ENCODE data around the gene FNBP1. TPM values are rescaled to one million over a fixed set of nuclear protein-coding genes. Genes with fewer than 3 reads are reported as not detected.

Gene FNBP1
- total RNA-seq, 2 experiments from 2014 or later: 126 to 128 TPM

- H3K4me1 Mint-ChIP-seq (ENCODE audit: low read depth): peaks cover 77% of the 10 kb centered on the region
- no peaks in the 10 kb centered on the region for H3K9me3 Mint-ChIP-seq
- DNase-seq: peak; percentile 92
- intact Hi-C loops (cut with micrococcal nuclease): loop anchor here (1.0 to 10.0 kb wide), 3 partner anchors 73 to 1382 kb away; no protein-coding TSS in a partner anchor
- peak overlapping the region; percentile 92 for H3K4me3 Mint-ChIP-seq
- CTCF ChIA-PET: interaction anchor here (0.6 to 0.7 kb wide), 3 partner anchors 8 to 105 kb away, joined by 3 to 4 read pairs (median 4); no protein-coding TSS in a partner anchor
- H3K36me3 Mint-ChIP-seq (ENCODE audit: low read depth): peaks cover 43% of the 10 kb centered on the region
- no peaks in the 10 kb centered on the region for H3K27me3 Mint-ChIP-seq (ENCODE audit: low read depth)
- peak overlapping the region; percentile 99 for H3K27ac Mint-ChIP-seq
These were observed 152.9 kb downstream of the FNBP1 start for GRCh38 chr9:129889941-129890717.

DNA sequence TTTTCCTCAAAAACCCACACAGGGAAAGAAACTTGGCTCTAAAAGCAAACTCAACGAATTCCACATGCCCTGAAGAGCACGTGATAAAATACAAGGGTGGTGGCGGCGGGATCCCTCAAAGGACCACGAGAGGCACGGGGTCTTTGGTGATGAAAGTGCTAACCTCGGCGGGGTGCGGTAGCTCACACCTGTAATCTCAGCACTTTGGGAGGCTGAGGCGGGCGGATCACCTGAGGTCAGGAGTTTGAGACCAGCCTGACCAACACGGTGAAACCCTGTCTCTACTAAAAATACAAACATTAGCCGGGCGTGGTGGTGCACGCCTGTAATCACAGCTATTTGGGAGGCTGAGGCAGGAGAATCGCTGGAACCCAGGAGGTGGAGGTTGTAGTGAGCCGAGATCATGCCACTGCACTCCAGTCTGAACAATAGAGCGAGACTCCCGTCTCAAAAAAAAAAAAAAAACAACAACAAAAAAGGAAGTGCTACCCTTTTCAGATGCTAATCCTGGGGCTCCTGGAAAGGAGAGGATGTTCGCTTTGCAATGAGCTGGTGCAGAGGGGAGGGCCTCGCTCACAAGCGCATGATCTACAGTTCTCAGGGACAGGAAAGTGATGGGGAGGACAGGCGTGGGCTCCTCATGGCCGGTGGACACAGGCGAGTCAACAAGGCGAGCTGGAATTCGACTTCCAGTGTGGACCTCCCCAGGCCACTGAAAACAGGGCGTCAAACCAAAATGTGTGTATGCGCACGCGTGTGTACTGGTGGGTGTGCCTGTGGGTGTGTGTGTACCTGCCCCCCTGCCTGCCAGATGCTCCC is 153.7 kb downstream of the FNBP1 start:
- CTCF ChIA-PET: interaction anchor here (0.6 to 0.9 kb wide), 5 partner anchors 9 to 104 kb away, joined by 3 to 4 read pairs (median 4); no protein-coding TSS in a partner anchor
- no peaks in the 10 kb centered on the region for H3K27me3 Mint-ChIP-seq (ENCODE audit: low read depth)
- H3K4me3 Mint-ChIP-seq: peak overlapping the region; percentile 92
- peak; percentile 42 for DNase-seq
- no peaks in the 10 kb centered on the region for H3K9me3 Mint-ChIP-seq
- intact Hi-C loops (cut with micrococcal nuclease): loop anchor here (5.0 to 10.0 kb wide), 2 partner anchors 455 to 1383 kb away; no protein-coding TSS in a partner anchor
- peaks cover 35% of the 10 kb centered on the region for H3K36me3 Mint-ChIP-seq (ENCODE audit: low read depth)
- peak overlapping the region; percentile 99 for H3K27ac Mint-ChIP-seq
- peaks cover 69% of the 10 kb centered on the region for H3K4me1 Mint-ChIP-seq (ENCODE audit: low read depth)

DNA sequence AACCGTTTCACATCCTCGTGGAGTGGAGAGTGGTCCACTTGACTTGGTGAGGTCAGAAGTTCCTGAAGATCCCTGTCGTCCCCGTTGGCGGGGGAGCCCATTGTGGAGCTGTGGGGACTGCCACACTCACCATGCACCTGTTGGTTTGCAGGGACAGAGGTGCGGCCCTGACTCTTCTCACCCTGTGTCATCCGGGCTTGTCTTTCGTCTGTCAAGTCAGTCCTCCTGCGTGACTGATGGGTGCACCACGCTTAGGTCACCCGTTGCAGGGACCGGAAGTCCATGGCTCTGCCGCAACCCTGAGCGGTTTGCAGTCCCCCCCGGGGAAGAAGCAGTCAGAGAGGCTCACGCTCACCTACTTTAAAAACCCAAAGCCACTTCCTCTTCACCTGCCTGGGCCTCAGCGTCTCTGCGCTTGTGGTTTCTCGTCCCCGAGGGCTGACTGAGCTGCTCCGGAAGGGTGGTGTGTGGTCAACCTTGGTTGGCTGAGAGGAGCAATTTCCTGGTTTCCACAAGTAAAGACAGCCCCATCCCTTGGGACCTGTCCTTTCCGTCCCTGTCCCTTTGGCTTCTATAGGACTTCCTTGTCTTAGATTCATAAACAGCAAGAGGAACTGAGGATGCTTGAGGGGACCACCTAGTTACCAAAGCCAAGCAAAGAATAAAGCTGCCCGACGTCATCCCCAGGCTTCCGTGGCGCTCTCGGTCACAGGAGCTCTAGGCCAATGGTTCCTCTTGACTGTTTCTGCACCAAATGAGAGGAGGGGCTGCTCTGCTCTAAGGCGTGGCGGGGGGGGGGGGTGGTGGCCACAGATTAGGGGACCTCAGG is 154.5 kb downstream of the FNBP1 start:
- H3K4me1 Mint-ChIP-seq (ENCODE audit: low read depth): peaks cover 71% of the 10 kb centered on the region
- peak overlapping the region; percentile 99 for H3K27ac Mint-ChIP-seq
- H3K36me3 Mint-ChIP-seq (ENCODE audit: low read depth): peaks cover 29% of the 10 kb centered on the region
- H3K27me3 Mint-ChIP-seq (ENCODE audit: low read depth): no peaks in the 10 kb centered on the region
- intact Hi-C loops (cut with micrococcal nuclease): loop anchor here (1.0 to 10.0 kb wide), 7 partner anchors 56 to 1384 kb away; partner anchors contain the start of gene FNBP1
- peak; percentile 98 for DNase-seq
- CTCF ChIA-PET: interaction anchor here (0.8 to 2.2 kb wide), 3 partner anchors 48 to 151 kb away, joined by 3 to 12 read pairs (median 4); no protein-coding TSS in a partner anchor
- H3K4me3 Mint-ChIP-seq: peak overlapping the region; percentile 92
- H3K9me3 Mint-ChIP-seq: no peaks in the 10 kb centered on the region

DNA sequence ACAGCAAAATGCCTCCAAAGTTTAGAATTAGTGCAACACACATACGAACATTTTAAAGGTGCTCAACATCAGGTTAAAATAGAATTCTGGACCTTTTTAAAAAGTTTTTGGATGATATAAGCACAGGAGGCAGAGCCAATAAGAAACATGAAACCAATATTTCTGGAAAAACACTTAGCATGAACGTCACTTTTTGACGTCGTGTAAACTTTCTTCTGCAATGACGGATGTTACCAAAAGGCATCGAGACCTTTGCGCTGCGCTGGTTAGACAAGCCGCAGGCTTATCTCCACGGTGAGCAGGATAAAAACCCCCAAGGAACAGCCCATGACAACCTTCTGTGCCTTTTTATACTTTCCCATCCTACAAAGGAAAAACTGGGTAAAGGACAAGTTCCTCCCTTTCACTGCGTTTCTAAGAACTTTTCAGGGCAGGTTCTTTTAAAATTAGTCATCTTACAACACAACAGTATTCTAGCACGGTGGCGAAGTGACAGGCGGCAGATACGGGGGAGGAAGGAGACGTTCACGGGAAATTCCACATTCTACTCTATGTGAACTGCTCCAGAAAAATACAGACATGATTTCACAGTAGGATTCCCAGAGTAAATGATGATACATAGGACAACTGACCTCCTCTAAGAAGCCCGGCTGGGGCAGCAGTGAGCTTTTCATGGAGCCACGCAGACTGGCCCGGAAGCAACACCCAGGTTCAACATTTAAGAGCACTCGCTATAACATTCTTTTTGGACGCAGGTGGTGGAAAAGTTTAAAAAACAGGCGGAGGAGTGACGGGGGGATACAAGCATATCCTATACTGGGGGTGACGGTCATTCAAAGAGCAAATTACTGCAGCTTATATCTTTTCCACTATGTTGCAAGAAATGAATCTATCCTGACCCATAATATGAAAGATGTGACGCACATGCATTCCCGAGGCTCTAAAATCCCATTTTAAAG is 155.4 kb downstream of the FNBP1 start:
- Mint-ChIP-seq H3K4me3 (peak overlapping the region; percentile 92), H3K9me3 (no peaks in the 10 kb centered on the region), H3K27me3 (ENCODE audit: low read depth) (no peaks in the 10 kb centered on the region), H3K4me1 (ENCODE audit: low read depth) (peaks cover 67% of the 10 kb centered on the region), H3K36me3 (ENCODE audit: low read depth) (peaks cover 25% of the 10 kb centered on the region), H3K27ac (peak overlapping the region; percentile 99)
- intact Hi-C loops (cut with micrococcal nuclease): loop anchor here (1.0 to 10.0 kb wide), 13 partner anchors 8 to 1385 kb away; partner anchors contain the start of genes FNBP1 and NTMT1
- peak; percentile 85 for DNase-seq
- CTCF ChIA-PET: interaction anchor here (0.8 to 2.2 kb wide), 12 partner anchors 8 to 154 kb away, joined by 3 to 12 read pairs (median 4); no protein-coding TSS in a partner anchor

- CTCF ChIA-PET: interaction anchor here (0.6 to 2.2 kb wide), 24 partner anchors 9 to 214 kb away, joined by 3 to 24 read pairs (median 3); partner anchors contain the start of gene GPR107
- Mint-ChIP-seq H3K4me3 (peak overlapping the region; percentile 92), H3K36me3 (ENCODE audit: low read depth) (peaks cover 24% of the 10 kb centered on the region), H3K4me1 (ENCODE audit: low read depth) (peaks cover 58% of the 10 kb centered on the region), H3K9me3 (no peaks in the 10 kb centered on the region), H3K27ac (peak overlapping the region; percentile 99), H3K27me3 (ENCODE audit: low read depth) (no peaks in the 10 kb centered on the region)
- peak; percentile 78 for DNase-seq
- intact Hi-C loops (cut with micrococcal nuclease): loop anchor here (1.0 to 10.0 kb wide), 8 partner anchors 9 to 1386 kb away; partner anchors contain the start of gene NTMT1
These were observed 156.5 kb downstream of the FNBP1 start for GRCh38 chr9:129886226-129887174.

- Mint-ChIP-seq H3K27ac (peak overlapping the region; percentile 99), H3K27me3 (ENCODE audit: low read depth) (no peaks in the 10 kb centered on the region), H3K9me3 (no peaks in the 10 kb centered on the region), H3K4me3 (peak overlapping the region; percentile 92), H3K4me1 (ENCODE audit: low read depth) (peaks cover 50% of the 10 kb centered on the region), H3K36me3 (ENCODE audit: low read depth) (peaks cover 20% of the 10 kb centered on the region)
- intact Hi-C loops (cut with micrococcal nuclease): loop anchor here (1.0 to 10.0 kb wide), 8 partner anchors 47 to 1387 kb away; no protein-coding TSS in a partner anchor
- peak; percentile 96 for DNase-seq
- CTCF ChIA-PET: interaction anchor here (0.7 to 1.8 kb wide), 32 partner anchors 9 to 356 kb away, joined by 3 to 24 read pairs (median 4); partner anchors contain the start of genes C9orf78, GPR107 and TOR1B
These were observed 157.3 kb downstream of the FNBP1 start for GRCh38 chr9:129885670-129886106.

- CTCF ChIA-PET: interaction anchor here (0.7 to 1.8 kb wide), 31 partner anchors 10 to 356 kb away, joined by 3 to 24 read pairs (median 4); partner anchors contain the start of genes C9orf78, GPR107 and TOR1B
- peaks cover 47% of the 10 kb centered on the region for H3K4me1 Mint-ChIP-seq (ENCODE audit: low read depth)
- H3K4me3 Mint-ChIP-seq: peak overlapping the region; percentile 92
- peaks cover 20% of the 10 kb centered on the region for H3K36me3 Mint-ChIP-seq (ENCODE audit: low read depth)
- peak overlapping the region; percentile 99 for H3K27ac Mint-ChIP-seq
- no peaks in the 10 kb centered on the region for H3K27me3 Mint-ChIP-seq (ENCODE audit: low read depth)
- no peaks in the 10 kb centered on the region for H3K9me3 Mint-ChIP-seq
- peak; percentile 72 for DNase-seq
- intact Hi-C loops (cut with micrococcal nuclease): loop anchor here (1.0 to 10.0 kb wide), 6 partner anchors 47 to 1387 kb away; no protein-coding TSS in a partner anchor
These were observed 157.8 kb downstream of the FNBP1 start for GRCh38 chr9:129885018-129885669.

- H3K27ac Mint-ChIP-seq: peak overlapping the region; percentile 99
- H3K27me3 Mint-ChIP-seq (ENCODE audit: low read depth): no peaks in the 10 kb centered on the region
- no peaks in the 10 kb centered on the region for H3K9me3 Mint-ChIP-seq
- CTCF ChIA-PET: interaction anchor here (0.8 to 1.7 kb wide), 20 partner anchors 11 to 357 kb away, joined by 3 to 24 read pairs (median 4); partner anchors contain the start of genes GPR107 and TOR1B
- H3K36me3 Mint-ChIP-seq (ENCODE audit: low read depth): peaks cover 14% of the 10 kb centered on the region
- peak overlapping the region; percentile 92 for H3K4me3 Mint-ChIP-seq
- intact Hi-C loops (cut with micrococcal nuclease): loop anchor here (1.0 to 10.0 kb wide), 10 partner anchors 15 to 1388 kb away; partner anchors contain the start of genes C9orf78, TOR1B and USP20
- peak; percentile 98 for DNase-seq
- peaks cover 41% of the 10 kb centered on the region for H3K4me1 Mint-ChIP-seq (ENCODE audit: low read depth)
These were observed 158.6 kb downstream of the FNBP1 start for GRCh38 chr9:129884220-129885017.

All from activated naive CD4-positive, alpha-beta T cell treated with anti-CD3 and anti-CD28 coated beads for 36 hours (primary cell).